ENCODE results near the gene KAT5.
A peak's percentile ranks its signal among the peaks of the same experiment; 100 is the strongest.
"Not testable (repeated sequence)": the region's sequence is repeated elsewhere in the genome, so short reads cannot be mapped to it uniquely, and the experiment has no call there.

KAT5 gene

GRCh38 chr11:65706303-65706763 is 5.7 kb upstream of the KAT5 start:
- peak overlapping the region in 1 of 3 experiments; percentile 33 for H3K27ac Mint-ChIP-seq
- H3K36me3 Mint-ChIP-seq (ENCODE audit: low read depth); H3K9me3 Mint-ChIP-seq; H3K4me1 Mint-ChIP-seq: not testable (repeated sequence)
- peak overlapping the region in 1 of 3 experiments; percentile 48 for H3K4me3 Mint-ChIP-seq
- TF ChIP-seq, protein P1, sequence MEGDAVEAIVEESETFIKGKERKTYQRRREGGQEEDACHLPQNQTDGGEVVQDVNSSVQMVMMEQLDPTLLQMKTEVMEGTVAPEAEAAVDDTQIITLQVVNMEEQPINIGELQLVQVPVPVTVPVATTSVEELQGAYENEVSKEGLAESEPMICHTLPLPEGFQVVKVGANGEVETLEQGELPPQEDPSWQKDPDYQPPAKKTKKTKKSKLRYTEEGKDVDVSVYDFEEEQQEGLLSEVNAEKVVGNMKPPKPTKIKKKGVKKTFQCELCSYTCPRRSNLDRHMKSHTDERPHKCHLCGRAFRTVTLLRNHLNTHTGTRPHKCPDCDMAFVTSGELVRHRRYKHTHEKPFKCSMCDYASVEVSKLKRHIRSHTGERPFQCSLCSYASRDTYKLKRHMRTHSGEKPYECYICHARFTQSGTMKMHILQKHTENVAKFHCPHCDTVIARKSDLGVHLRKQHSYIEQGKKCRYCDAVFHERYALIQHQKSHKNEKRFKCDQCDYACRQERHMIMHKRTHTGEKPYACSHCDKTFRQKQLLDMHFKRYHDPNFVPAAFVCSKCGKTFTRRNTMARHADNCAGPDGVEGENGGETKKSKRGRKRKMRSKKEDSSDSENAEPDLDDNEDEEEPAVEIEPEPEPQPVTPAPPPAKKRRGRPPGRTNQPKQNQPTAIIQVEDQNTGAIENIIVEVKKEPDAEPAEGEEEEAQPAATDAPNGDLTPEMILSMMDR (IDR thresholded peaks at IDR 0.05; ENCODE audit: unreplicated experiment in 3 of 3) = peak; percentile 64 to 79 (median 73)
- H3K27me3 Mint-ChIP-seq (ENCODE audit: low read depth) = peaks cover 17% of the 10 kb centered on the region

- H3K4me1 Mint-ChIP-seq; H3K36me3 Mint-ChIP-seq (ENCODE audit: low read depth); H3K9me3 Mint-ChIP-seq: not testable (repeated sequence)
- peak overlapping the region in 1 of 3 experiments; percentile 19 for H3K4me3 Mint-ChIP-seq
- peaks cover 17% of the 10 kb centered on the region for H3K27me3 Mint-ChIP-seq (ENCODE audit: low read depth)
- peak overlapping the region in 1 of 3 experiments; percentile 33 for H3K27ac Mint-ChIP-seq
Measured at GRCh38 chr11:65707002-65707401, 5.0 kb upstream of the KAT5 start.

GRCh38 chr11:65708451-65708850 is 3.6 kb upstream of the KAT5 start:
- no peak overlapping the region for H3K4me3 Mint-ChIP-seq
- TF ChIP-seq, protein P1 (IDR thresholded peaks at IDR 0.05; ENCODE audit: unreplicated experiment in 3 of 3) = no peak
- peaks cover 7% of the 10 kb centered on the region for H3K27me3 Mint-ChIP-seq (ENCODE audit: low read depth)
- no peak overlapping the region for H3K27ac Mint-ChIP-seq
- H3K4me1 Mint-ChIP-seq = peaks cover 10% of the 10 kb centered on the region
- peaks cover 7% of the 10 kb centered on the region for H3K36me3 Mint-ChIP-seq (ENCODE audit: low read depth)
- H3K9me3 Mint-ChIP-seq = no peaks in the 10 kb centered on the region

- H3K27me3 Mint-ChIP-seq (ENCODE audit: low read depth) = no peaks in the 10 kb centered on the region
- H3K9me3 Mint-ChIP-seq = no peaks in the 10 kb centered on the region
- peaks cover 16% of the 10 kb centered on the region for H3K36me3 Mint-ChIP-seq (ENCODE audit: low read depth)
- H3K4me3 Mint-ChIP-seq = peak overlapping the region in 1 of 3 experiments; percentile 12
- TF ChIP-seq, protein P1 (IDR thresholded peaks at IDR 0.05; ENCODE audit: unreplicated experiment in 3 of 3) = no peak
- peaks cover 10% of the 10 kb centered on the region for H3K4me1 Mint-ChIP-seq
- no peak overlapping the region for H3K27ac Mint-ChIP-seq
Measured at GRCh38 chr11:65709661-65710060, 2.4 kb upstream of the KAT5 start.

DNA sequence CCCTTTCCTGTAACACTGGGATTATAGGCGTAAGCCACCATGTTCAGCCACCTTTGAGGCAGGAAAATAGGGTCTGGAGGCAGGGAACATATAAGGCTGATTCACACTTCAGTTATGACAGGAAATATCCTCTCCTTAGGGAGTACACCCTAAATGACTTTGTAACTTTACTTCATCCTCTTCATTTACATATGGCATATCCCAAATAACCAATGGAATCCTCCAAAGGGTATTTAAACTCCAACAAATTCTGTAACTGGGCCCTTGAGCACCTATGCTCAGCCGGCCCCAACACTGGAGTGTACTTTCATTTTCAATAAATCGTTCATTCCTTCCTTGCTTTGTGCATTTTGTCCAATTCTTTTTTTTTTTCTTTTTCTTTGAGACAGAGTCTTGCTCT is 1.6 kb upstream of the KAT5 start:
- no peak overlapping the region for H3K4me3 Mint-ChIP-seq
- peaks cover 23% of the 10 kb centered on the region for H3K36me3 Mint-ChIP-seq (ENCODE audit: low read depth)
- TF ChIP-seq, protein P1 (IDR thresholded peaks at IDR 0.05; ENCODE audit: unreplicated experiment in 3 of 3) = no peak
- no peaks in the 10 kb centered on the region for H3K27me3 Mint-ChIP-seq (ENCODE audit: low read depth)
- H3K9me3 Mint-ChIP-seq = no peaks in the 10 kb centered on the region
- no peak overlapping the region for H3K27ac Mint-ChIP-seq
- peaks cover 14% of the 10 kb centered on the region for H3K4me1 Mint-ChIP-seq

DNA sequence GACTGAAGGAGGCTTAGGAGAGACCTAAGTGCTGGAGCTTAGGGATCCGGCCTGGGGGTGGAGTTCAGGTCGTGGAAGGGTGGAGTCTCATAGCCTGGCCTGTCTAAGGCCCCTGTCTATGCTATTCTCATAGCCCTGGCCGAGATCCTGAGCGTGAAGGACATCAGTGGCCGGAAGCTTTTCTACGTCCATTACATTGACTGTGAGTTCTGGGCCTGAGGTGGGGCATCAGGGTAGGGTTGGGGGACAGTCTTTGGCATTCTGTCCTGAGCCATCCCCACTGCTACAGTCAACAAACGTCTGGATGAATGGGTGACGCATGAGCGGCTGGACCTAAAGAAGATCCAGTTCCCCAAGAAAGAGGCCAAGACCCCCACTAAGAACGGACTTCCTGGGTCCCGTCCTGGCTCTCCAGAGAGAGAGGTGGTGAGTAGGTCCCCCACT is 603 bp downstream of the KAT5 start:
- Mint-ChIP-seq H3K27me3 (ENCODE audit: low read depth) (no peaks in the 10 kb centered on the region), H3K4me1 (peaks cover 14% of the 10 kb centered on the region), H3K36me3 (ENCODE audit: low read depth) (peaks cover 40% of the 10 kb centered on the region), H3K4me3 (peak overlapping the region; percentile 95 to 99 (median 97)), H3K9me3 (no peaks in the 10 kb centered on the region), H3K27ac (peak overlapping the region; percentile 97 to 100 (median 100))
- TF ChIP-seq, protein P1 (IDR thresholded peaks at IDR 0.05; ENCODE audit: unreplicated experiment in 3 of 3) = no peak

Data from nephron (organoid).